DND-41 (cell line): ENCODE measurements around the gene UNCX.

Source experiments
- CTCF ChIP-seq: IDR thresholded peaks from 2 replicates; pipeline ENCODE4 v1.5.1; 2012; ENCODE audit warnings: borderline replicate concordance, low read length, moderate library complexity, mild to moderate bottlenecking; ENCODE audit not compliant: poor library complexity, severe bottlenecking; ENCODE audit errors: extremely low read depth
- EZH2 ChIP-seq: IDR thresholded peaks from 3 replicates; pipeline ENCODE4 v1.6.1; 2012; ENCODE audit warnings: borderline replicate concordance, low read depth, mild to moderate bottlenecking, moderate library complexity, low read length, inconsistent platforms; ENCODE audit not compliant: severe bottlenecking

GRCh38 chr7:1230411-1231213 is 2.1 kb upstream of the UNCX start:
- no peak for TF ChIP-seq CTCF
- no peak for TF ChIP-seq EZH2
